ENCODE data around the gene SMYD2. TPM values are rescaled to one million over a fixed set of nuclear protein-coding genes. Genes with fewer than 3 reads are reported as not detected.
A peak's percentile ranks its signal among the peaks of the same experiment; 100 is the strongest.

The SMYD2 gene
- total RNA-seq (42.9 TPM), polyA plus RNA-seq (ENCODE audit: insufficient read depth, low read depth, low replicate concordance) (28.9 TPM)
- long read RNA-seq, donor 1, transcript SMYD2-201 (12 exons, 1,671 nt), result major isoform, 6 of 16 reads
- long read RNA-seq, donor 1, partial matches to known transcripts, result 10 of 16 reads
- long read RNA-seq, donor 1, other reads (novel, unspliced or antisense), result 0 of 16 reads
- long read RNA-seq, donor 2, transcript SMYD2-201 (12 exons, 1,671 nt), result major isoform, 13 of 14 reads
- long read RNA-seq, donor 2, partial matches to known transcripts, result 0 of 14 reads
- long read RNA-seq, donor 2, other reads (novel, unspliced or antisense), result 0 of 14 reads
- long read RNA-seq, donor 3, transcript SMYD2-201 (12 exons, 1,671 nt), result major isoform, 5 of 18 reads
- long read RNA-seq, donor 3, partial matches to known transcripts, result 13 of 18 reads
- long read RNA-seq, donor 3, other reads (novel, unspliced or antisense), result 0 of 18 reads
- long read RNA-seq, donor 4, transcript SMYD2-201 (12 exons, 1,671 nt), result major isoform, 5 of 7 reads
- long read RNA-seq, donor 4, partial matches to known transcripts, result 0 of 7 reads
- long read RNA-seq, donor 4, other reads (novel, unspliced or antisense), result 0 of 7 reads
- long read RNA-seq, donor 5, partial matches to known transcripts, result 0 of 2 reads
- long read RNA-seq, donor 5, other reads (novel, unspliced or antisense), result 0 of 2 reads
- long read RNA-seq, donor 6, transcript SMYD2-201 (12 exons, 1,671 nt), result major isoform, 10 of 11 reads
- long read RNA-seq, donor 6, partial matches to known transcripts, result 0 of 11 reads
- long read RNA-seq, donor 6, other reads (novel, unspliced or antisense), result 0 of 11 reads
- long read RNA-seq, donor 7, transcript SMYD2-201 (12 exons, 1,671 nt), result major isoform, 33 of 40 reads
- long read RNA-seq, donor 7, partial matches to known transcripts, result 0 of 40 reads
- long read RNA-seq, donor 7, other reads (novel, unspliced or antisense), result 5 of 40 reads
- long read RNA-seq, donor 8, transcript SMYD2-201 (12 exons, 1,671 nt), result major isoform, 10 of 22 reads
- long read RNA-seq, donor 8, partial matches to known transcripts, result 11 of 22 reads
- long read RNA-seq, donor 8, other reads (novel, unspliced or antisense), result 0 of 22 reads
- long read RNA-seq, donor 9, transcript SMYD2-201 (12 exons, 1,671 nt), result major isoform, 5 of 6 reads
- long read RNA-seq, donor 9, partial matches to known transcripts, result 0 of 6 reads
- long read RNA-seq, donor 9, other reads (novel, unspliced or antisense), result 0 of 6 reads
- long read RNA-seq, donor 10, transcript SMYD2-201 (12 exons, 1,671 nt), result major isoform, 6 of 7 reads
- long read RNA-seq, donor 10, partial matches to known transcripts, result 0 of 7 reads
- long read RNA-seq, donor 10, other reads (novel, unspliced or antisense), result 0 of 7 reads

GRCh38 chr1:214281021-214281719 is at the start of gene SMYD2:
TSS of gene SMYD2 (plus strand) at chr1:214281159. CDS start at chr1:214281255, 96 bp downstream.
- Histone ChIP-seq H3K27me3 (ENCODE audit: control insufficient read depth, insufficient read depth, low read length) (no peaks in the 10 kb centered on the region), H3K4me1 (ENCODE audit: control insufficient read depth in 2 of 3, insufficient read depth in 2 of 3, low read depth in 1 of 3, low read length in 3 of 3) (peaks cover 0 to 4% (median 3%) of the 10 kb centered on the region in 3 donors), H3K27ac (ENCODE audit: low read depth in 2 of 2, low read length in 2 of 2) (peak within 1 kb of the TSS; percentile 77 to 83), H3K9ac (ENCODE audit: low read length in 3 of 3) (peak within 1 kb of the TSS; percentile 65 to 88 (median 74)), H3K9me3 (ENCODE audit: control insufficient read depth in 2 of 3, insufficient read depth in 1 of 3, low read length in 3 of 3) (no peaks in the 10 kb centered on the region), H3K36me3 (ENCODE audit: control insufficient read depth in 2 of 3, insufficient read depth in 3 of 3, low read length in 3 of 3) (no peaks in the 10 kb centered on the region), H3K4me3 (ENCODE audit: low read length in 3 of 3) (peak within 1 kb of the TSS; percentile 78 to 89 (median 87))
- FAIRE-seq, result no peak
- DNase-seq, result peak; percentile 80 to 89 (median 87)
- intact Hi-C loops (cut with DNase I), result no loop called here
- no peak for TF ChIP-seq CTCF (IDR thresholded peaks at IDR 0.05; ENCODE audit: borderline replicate concordance, extremely low read depth, insufficient read depth)

DNA sequence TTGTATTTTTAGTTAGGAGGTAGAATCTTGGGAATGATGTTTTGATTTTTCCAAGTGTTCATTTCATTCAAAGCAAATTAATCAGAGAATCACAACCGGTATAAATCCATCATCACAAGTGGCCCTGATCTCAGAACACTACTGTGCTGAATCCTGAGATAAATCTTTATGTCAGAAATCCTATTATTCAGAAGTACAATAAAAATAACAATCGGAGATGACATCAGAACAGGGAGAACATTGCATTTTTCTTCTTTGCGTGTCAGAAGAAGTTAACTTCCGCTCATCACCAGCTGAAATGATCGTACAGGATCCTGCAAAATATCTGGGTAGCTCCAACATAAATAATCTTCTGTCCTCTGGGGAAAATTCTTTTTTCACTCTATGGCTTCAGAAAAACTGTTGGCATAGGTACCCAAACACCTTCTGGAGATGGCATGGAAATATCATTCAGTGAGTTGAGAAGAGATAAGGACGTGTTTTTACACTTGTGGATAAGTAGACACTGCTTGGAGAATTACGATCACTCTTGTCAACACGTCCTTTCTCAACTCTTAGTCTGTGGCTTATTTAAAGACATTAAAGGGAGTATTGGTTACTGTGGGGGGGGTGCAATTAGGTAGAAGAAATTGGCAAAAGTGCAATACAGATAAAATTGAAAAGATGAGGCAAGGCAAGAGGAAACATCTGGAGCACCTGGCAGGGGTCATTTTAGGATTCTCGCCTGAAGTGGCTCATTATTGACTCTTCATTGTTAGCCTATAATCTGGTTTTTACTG is 46.9 kb upstream of the SMYD2 start:
- FAIRE-seq, result no peak
- TF ChIP-seq CTCF (IDR thresholded peaks at IDR 0.05; ENCODE audit: borderline replicate concordance, extremely low read depth, insufficient read depth), result no peak

More for the DNA sequence above, 46.9 kb upstream of the SMYD2 start:
- H3K9ac ChIP-seq (ENCODE audit: low read length in 3 of 3), result no peak overlapping the region
- no peaks in the 10 kb centered on the region for H3K27me3 ChIP-seq (ENCODE audit: control insufficient read depth, insufficient read depth, low read length)
- no peaks in the 10 kb centered on the region for H3K36me3 ChIP-seq (ENCODE audit: control insufficient read depth in 2 of 3, insufficient read depth in 3 of 3, low read length in 3 of 3)
- H3K4me1 ChIP-seq (ENCODE audit: control insufficient read depth in 2 of 3, insufficient read depth in 2 of 3, low read depth in 1 of 3, low read length in 3 of 3), result no peaks in the 10 kb centered on the region
- no peak for DNase-seq
- H3K9me3 ChIP-seq (ENCODE audit: control insufficient read depth in 2 of 3, insufficient read depth in 1 of 3, low read length in 3 of 3), result no peaks in the 10 kb centered on the region
- H3K4me3 ChIP-seq (ENCODE audit: low read length in 3 of 3), result no peak overlapping the region
- intact Hi-C loops (cut with DNase I), result no loop called here
- no peak overlapping the region for H3K27ac ChIP-seq (ENCODE audit: low read depth in 2 of 2, low read length in 2 of 2)

Measured in kidney (tissue), 22 donors.